Smooth muscle cell (in vitro differentiated cells): Measurements from ENCODE around the gene BLZF1. TPM values are rescaled to one million over a fixed set of nuclear protein-coding genes. Genes with fewer than 3 reads are reported as not detected.

Experiments
- DNase-seq: peaks from one replicate; lab custom pipeline; 2025; ENCODE audit not compliant: unreplicated experiment; lab: John Stamatoyannopoulos, UW
- H2AFZ ChIP-seq: fragments of 200-600 bp; sonication (generic); 2 replicates; pipeline ENCODE4 v1.6.0; 2016; ENCODE audit warnings: antibody characterized with exemption, low read depth, mild to moderate bottlenecking
- H3F3A ChIP-seq: fragments of 200-600 bp; sonication (generic); 2 replicates; pipeline ENCODE4 v1.6.0; 2017; ENCODE audit warnings: antibody characterized with exemption, low read depth
- H3K27ac ChIP-seq: fragments of 200-600 bp; sonication (generic); 2 replicates; pipeline ENCODE4 v1.5.1; 2016; ENCODE audit warnings: low read depth, mild to moderate bottlenecking
- H3K27me3 ChIP-seq: fragments of 200-600 bp; sonication (generic); 2 replicates; pipeline ENCODE4 v1.6.1; 2016; ENCODE audit warnings: low read depth, mild to moderate bottlenecking
- H3K36me3 ChIP-seq: fragments of 200-600 bp; sonication (generic); 2 replicates; pipeline ENCODE4 v1.5.1; 2016; ENCODE audit warnings: low read depth
- H3K4me1 ChIP-seq: fragments of 200-600 bp; sonication (generic); 2 replicates; pipeline ENCODE4 v1.5.1; 2016; ENCODE audit warnings: low read depth
- H3K4me2 ChIP-seq: fragments of 200-600 bp; sonication (generic); 2 replicates; pipeline ENCODE4 v1.6.0; 2016; ENCODE audit warnings: mild to moderate bottlenecking
- H3K4me3 ChIP-seq: fragments of 200-600 bp; sonication (generic); 2 replicates; pipeline ENCODE4 v1.5.1; 2016; ENCODE audit warnings: mild to moderate bottlenecking
- H3K79me2 ChIP-seq: fragments of 200-600 bp; sonication (generic); 2 replicates; pipeline ENCODE4 v1.6.0; 2016; ENCODE audit warnings: low read depth, mild to moderate bottlenecking
- H3K9ac ChIP-seq: fragments of 200-600 bp; sonication (generic); 2 replicates; pipeline ENCODE4 v1.6.0; 2016; ENCODE audit warnings: low read depth
- H3K9me3 ChIP-seq: fragments of 200-600 bp; sonication (generic); replicated peaks from 2 replicates; pipeline ENCODE4 v1.5.1; 2016; ENCODE audit warnings: low read depth
- H4K20me1 ChIP-seq: fragments of 200-600 bp; sonication (generic); 2 replicates; pipeline ENCODE4 v1.6.0; 2016; ENCODE audit warnings: low read depth
- CTCF ChIP-seq: fragments of 200-600 bp; sonication (generic); IDR thresholded peaks from 2 replicates; pipeline ENCODE4 v1.5.1; 2017; ENCODE audit warnings: borderline replicate concordance, mild to moderate bottlenecking, antibody characterized with exemption; ENCODE audit not compliant: insufficient read depth, poor library complexity, severe bottlenecking
- WGBS: methylation state at CpG from one replicate; pipeline ENCODE4 v1.1.7; 2016; ENCODE audit warnings: low lambda C conversion rate; 5-methylcytosine and 5-hydroxymethylcytosine counted together
- polyA plus RNA-seq: library from polyadenylated mRNA; unstranded; fragments of >200 nt; fragmentation: Nextera tagmentation; extraction: Ambion mirVana; gene quantifications from 2 replicates; pipeline ENCODE4 v1.2.1, GENCODE V29; 2016
- total RNA-seq: library from RNA; depleted of rRNA; stranded (reverse); fragments of >200 nt; gene quantifications from 2 replicates; pipeline ENCODE4 v1.2.3, GENCODE V29; 2014

BLZF1 gene
- total and polyA plus RNA-seq, 2 experiments from 2014 or later = 21.9 to 43.7 TPM

- WGBS = 34% methylated on average over 5 of the region's 5 CpGs
- H3K9ac ChIP-seq = peak overlapping the region; percentile 6
- no peaks in the 10 kb centered on the region for H3F3A ChIP-seq
- no peak for TF ChIP-seq CTCF
- H3K27me3 ChIP-seq = no peaks in the 10 kb centered on the region
- H2AFZ ChIP-seq = no peak overlapping the region
- DNase-seq = no peak
- H3K4me3 ChIP-seq = no peak overlapping the region
- H3K9me3 ChIP-seq = no peaks in the 10 kb centered on the region
- peak overlapping the region; percentile 86 for H3K27ac ChIP-seq
- H3K4me2 ChIP-seq = peak overlapping the region; percentile 36
- H3K79me2 ChIP-seq = peaks cover 64% of the 10 kb centered on the region
- H3K36me3 ChIP-seq = no peaks in the 10 kb centered on the region
- no peaks in the 10 kb centered on the region for H4K20me1 ChIP-seq
- H3K4me1 ChIP-seq = peaks cover 10% of the 10 kb centered on the region
These were observed 4.8 kb upstream of the BLZF1 start for GRCh38 chr1:169363046-169363730.

- 91% methylated on average over 2 of the region's 2 CpGs for WGBS
- H3K4me3 ChIP-seq = no peak overlapping the region
- H3K27me3 ChIP-seq = no peaks in the 10 kb centered on the region
- H3K9me3 ChIP-seq = no peaks in the 10 kb centered on the region
- TF ChIP-seq CTCF = no peak
- H3K4me2 ChIP-seq = no peak overlapping the region
- no peak for DNase-seq
- no peak overlapping the region for H3K9ac ChIP-seq
- H3K27ac ChIP-seq = peak overlapping the region; percentile 86
- no peaks in the 10 kb centered on the region for H4K20me1 ChIP-seq
- no peaks in the 10 kb centered on the region for H3F3A ChIP-seq
- no peaks in the 10 kb centered on the region for H3K36me3 ChIP-seq
- no peak overlapping the region for H2AFZ ChIP-seq
- H3K79me2 ChIP-seq = peaks cover 68% of the 10 kb centered on the region
- H3K4me1 ChIP-seq = peaks cover 17% of the 10 kb centered on the region
These were observed 3.0 kb upstream of the BLZF1 start for GRCh38 chr1:169364948-169365347.

- Histone ChIP-seq H3K4me3 (peak overlapping the region; percentile 89), H3K4me2 (peak overlapping the region; percentile 83), H3K79me2 (peaks cover 69% of the 10 kb centered on the region), H3K4me1 (peaks cover 17% of the 10 kb centered on the region), H3K27me3 (no peaks in the 10 kb centered on the region), H3K36me3 (no peaks in the 10 kb centered on the region), H3K9me3 (no peaks in the 10 kb centered on the region), H3F3A (no peaks in the 10 kb centered on the region), H3K27ac (peak overlapping the region; percentile 94), H3K9ac (peak overlapping the region; percentile 73), H4K20me1 (peaks cover 6% of the 10 kb centered on the region), H2AFZ (peak overlapping the region; percentile 54)
- WGBS = 13% methylated on average over 14 of the region's 15 CpGs
- DNase-seq = no peak
- no peak for TF ChIP-seq CTCF
These were observed 804 bp upstream of the BLZF1 start for GRCh38 chr1:169367096-169367685.
